ENCODE data around the gene RBFOX2. TPM values are rescaled to one million over a fixed set of nuclear protein-coding genes. Genes with fewer than 3 reads are reported as not detected.

RBFOX2 gene
- total RNA-seq, 1 experiment from 2014 or later, result 91.1 TPM

GRCh38 chr22:35784633-35785032 is 244.0 kb downstream of the RBFOX2 start:
- peaks cover 50% of the 10 kb centered on the region for H3K36me3 Mint-ChIP-seq (ENCODE audit: insufficient read depth, unreplicated experiment)
- POLR2A ChIA-PET, result no interaction called here
- CTCF ChIA-PET, result no interaction called here
- H3K4me1 Mint-ChIP-seq (ENCODE audit: low read depth, unreplicated experiment), result peaks cover 7% of the 10 kb centered on the region
- intact Hi-C loops (cut with micrococcal nuclease; ENCODE audit: unreplicated experiment), result no loop called here
- Histone ChIP-seq H3K4me1 (no peaks in the 10 kb centered on the region), H3K36me3 (ENCODE audit: control insufficient read depth, insufficient read depth, low read length) (no peaks in the 10 kb centered on the region), H3K9me3 (no peaks in the 10 kb centered on the region), H3K27me3 (replicated peaks; ENCODE audit: control insufficient read depth, insufficient read depth, low read length) (no peaks in the 10 kb centered on the region), H3K4me3 (ENCODE audit: low read depth, low read length) (no peak overlapping the region)
- no peak for TF ChIP-seq CTCF (IDR thresholded peaks at IDR 0.05; ENCODE audit: insufficient read depth in 1 of 2, low read depth in 1 of 2, low read length in 1 of 2, severe bottlenecking in 1 of 2, unreplicated experiment in 1 of 2)
- H3K27ac Mint-ChIP-seq (ENCODE audit: unreplicated experiment), result no peak overlapping the region
- no peaks in the 10 kb centered on the region for H3K9me3 Mint-ChIP-seq (ENCODE audit: unreplicated experiment)
- no TSS peak for BruUV-seq (replicated peaks)
- no peak for DNase-seq
- no peaks in the 10 kb centered on the region for H3K27me3 Mint-ChIP-seq (ENCODE audit: insufficient read depth, unreplicated experiment)
- H3K4me3 Mint-ChIP-seq (ENCODE audit: unreplicated experiment), result no peak overlapping the region

GRCh38 chr22:35783943-35784614 is 244.5 kb downstream of the RBFOX2 start:
- no peak for DNase-seq
- no TSS peak for BruUV-seq (replicated peaks)
- H3K9me3 ChIP-seq, result no peaks in the 10 kb centered on the region
- no peak for TF ChIP-seq CTCF (IDR thresholded peaks at IDR 0.05; ENCODE audit: insufficient read depth in 1 of 2, low read depth in 1 of 2, low read length in 1 of 2, severe bottlenecking in 1 of 2, unreplicated experiment in 1 of 2)
- Mint-ChIP-seq H3K27me3 (ENCODE audit: insufficient read depth, unreplicated experiment) (no peaks in the 10 kb centered on the region), H3K4me3 (ENCODE audit: unreplicated experiment) (no peak overlapping the region), H3K4me1 (ENCODE audit: low read depth, unreplicated experiment) (peaks cover 7% of the 10 kb centered on the region), H3K27ac (ENCODE audit: unreplicated experiment) (no peak overlapping the region), H3K36me3 (ENCODE audit: insufficient read depth, unreplicated experiment) (peaks cover 51% of the 10 kb centered on the region), H3K9me3 (ENCODE audit: unreplicated experiment) (no peaks in the 10 kb centered on the region)
- H3K27me3 ChIP-seq (replicated peaks; ENCODE audit: control insufficient read depth, insufficient read depth, low read length), result no peaks in the 10 kb centered on the region
- ChIA-PET POLR2A (no interaction called here), CTCF (no interaction called here)
- H3K36me3 ChIP-seq (ENCODE audit: control insufficient read depth, insufficient read depth, low read length), result no peaks in the 10 kb centered on the region
- H3K4me1 ChIP-seq, result peaks cover 1% of the 10 kb centered on the region
- no peak overlapping the region for H3K4me3 ChIP-seq (ENCODE audit: low read depth, low read length)
- intact Hi-C loops (cut with micrococcal nuclease; ENCODE audit: unreplicated experiment), result no loop called here

- H3K27me3 ChIP-seq (replicated peaks; ENCODE audit: control insufficient read depth, insufficient read depth, low read length), result no peaks in the 10 kb centered on the region
- intact Hi-C loops (cut with micrococcal nuclease; ENCODE audit: unreplicated experiment), result no loop called here
- Mint-ChIP-seq H3K4me1 (ENCODE audit: low read depth, unreplicated experiment) (peaks cover 7% of the 10 kb centered on the region), H3K27me3 (ENCODE audit: insufficient read depth, unreplicated experiment) (no peaks in the 10 kb centered on the region), H3K9me3 (ENCODE audit: unreplicated experiment) (no peaks in the 10 kb centered on the region), H3K27ac (ENCODE audit: unreplicated experiment) (no peak overlapping the region), H3K36me3 (ENCODE audit: insufficient read depth, unreplicated experiment) (peaks cover 44% of the 10 kb centered on the region), H3K4me3 (ENCODE audit: unreplicated experiment) (no peak overlapping the region)
- BruUV-seq (replicated peaks), result no TSS peak
- H3K4me3 ChIP-seq (ENCODE audit: low read depth, low read length), result no peak overlapping the region
- no peaks in the 10 kb centered on the region for H3K36me3 ChIP-seq (ENCODE audit: control insufficient read depth, insufficient read depth, low read length)
- CTCF ChIA-PET, result no interaction called here
- H3K9me3 ChIP-seq, result no peaks in the 10 kb centered on the region
- no peak for DNase-seq
- POLR2A ChIA-PET, result no interaction called here
- no peak for TF ChIP-seq CTCF (IDR thresholded peaks at IDR 0.05; ENCODE audit: insufficient read depth in 1 of 2, low read depth in 1 of 2, low read length in 1 of 2, severe bottlenecking in 1 of 2, unreplicated experiment in 1 of 2)
- H3K4me1 ChIP-seq, result peaks cover 13% of the 10 kb centered on the region
Measured at GRCh38 chr22:35782504-35782903, 246.1 kb downstream of the RBFOX2 start.

Measured in Caco-2 (cell line).